ENCODE measurements around the gene KCNJ5. TPM values are rescaled to one million over a fixed set of nuclear protein-coding genes. Genes with fewer than 3 reads are reported as not detected.

KCNJ5 gene
- polyA plus RNA-seq, 1 donor (not counting 4 experiments of a cell fraction or from before 2014, with no cell fraction given), result 0.59 TPM

- dilution Hi-C loops (cut with MboI; ENCODE audit: extremely low pct_ligation_motif_present, low sequenced_read_pairs), result no loop called here
- FAIRE-seq (no peak), DNase-seq (ENCODE audit: low read depth, low spot score) (no peak)
- no peak overlapping the region for H3K27ac ChIP-seq (ENCODE audit: control insufficient read depth, insufficient read depth, low read length)
- TF ChIP-seq EZH2 (IDR thresholded peaks at IDR 0.05; ENCODE audit: low read length), result no peak
- TF ChIP-seq, protein P1, sequence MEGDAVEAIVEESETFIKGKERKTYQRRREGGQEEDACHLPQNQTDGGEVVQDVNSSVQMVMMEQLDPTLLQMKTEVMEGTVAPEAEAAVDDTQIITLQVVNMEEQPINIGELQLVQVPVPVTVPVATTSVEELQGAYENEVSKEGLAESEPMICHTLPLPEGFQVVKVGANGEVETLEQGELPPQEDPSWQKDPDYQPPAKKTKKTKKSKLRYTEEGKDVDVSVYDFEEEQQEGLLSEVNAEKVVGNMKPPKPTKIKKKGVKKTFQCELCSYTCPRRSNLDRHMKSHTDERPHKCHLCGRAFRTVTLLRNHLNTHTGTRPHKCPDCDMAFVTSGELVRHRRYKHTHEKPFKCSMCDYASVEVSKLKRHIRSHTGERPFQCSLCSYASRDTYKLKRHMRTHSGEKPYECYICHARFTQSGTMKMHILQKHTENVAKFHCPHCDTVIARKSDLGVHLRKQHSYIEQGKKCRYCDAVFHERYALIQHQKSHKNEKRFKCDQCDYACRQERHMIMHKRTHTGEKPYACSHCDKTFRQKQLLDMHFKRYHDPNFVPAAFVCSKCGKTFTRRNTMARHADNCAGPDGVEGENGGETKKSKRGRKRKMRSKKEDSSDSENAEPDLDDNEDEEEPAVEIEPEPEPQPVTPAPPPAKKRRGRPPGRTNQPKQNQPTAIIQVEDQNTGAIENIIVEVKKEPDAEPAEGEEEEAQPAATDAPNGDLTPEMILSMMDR (optimal IDR thresholded peaks at IDR 0.05 in 1 of 3, IDR thresholded peaks at IDR 0.05 in 1 of 3, conservative IDR thresholded peaks at IDR 0.05 in 1 of 3; ENCODE audit: extremely low read depth in 1 of 3, insufficient read depth in 2 of 3, low read length in 3 of 3), result no peak
- no peaks in the 10 kb centered on the region for H3K36me3 ChIP-seq (ENCODE audit: control insufficient read depth in 2 of 2, extremely low read depth in 1 of 2, insufficient read depth in 2 of 2, low read length in 2 of 2)
- H3K79me2 ChIP-seq (ENCODE audit: control insufficient read depth, insufficient read depth, low read length), result no peaks in the 10 kb centered on the region
- no peaks in the 10 kb centered on the region for H3K9me1 ChIP-seq (ENCODE audit: control insufficient read depth, extremely low read depth, insufficient read depth, low read length)
- no peak overlapping the region for H3K4me2 ChIP-seq (ENCODE audit: control insufficient read depth, extremely low read depth, insufficient read depth, low read depth, low read length)
- peaks cover 13% of the 10 kb centered on the region for H3K27me3 ChIP-seq (ENCODE audit: control insufficient read depth, extremely low read depth, insufficient read depth, low read length)
- no peaks in the 10 kb centered on the region for H4K20me1 ChIP-seq (ENCODE audit: control insufficient read depth, extremely low read depth, insufficient read depth, low read length)
- H3K4me1 ChIP-seq (ENCODE audit: control insufficient read depth, extremely low read depth, insufficient read depth, low read length), result peaks cover 20% of the 10 kb centered on the region
- H3K9me3 ChIP-seq (ENCODE audit: control insufficient read depth, low read depth, low read length), result no peaks in the 10 kb centered on the region
- no peak overlapping the region for H3K4me3 ChIP-seq (ENCODE audit: control insufficient read depth in 2 of 3, extremely low read depth in 1 of 3, insufficient read depth in 2 of 3, low read depth in 1 of 3, low read length in 3 of 3)
- no peak overlapping the region for H2AFZ ChIP-seq (ENCODE audit: control insufficient read depth, low read length)
- no peak overlapping the region for H3K9ac ChIP-seq (ENCODE audit: control insufficient read depth, extremely low read depth, insufficient read depth, low read length)
These were observed 3.1 kb downstream of the KCNJ5 start for GRCh38 chr11:128894286-128894681.

GRCh38 chr11:128894685-128895084, 3.5 kb downstream of the KCNJ5 start:
- H3K79me2 ChIP-seq (ENCODE audit: control insufficient read depth, insufficient read depth, low read length), result no peaks in the 10 kb centered on the region
- H3K9me3 ChIP-seq (ENCODE audit: control insufficient read depth, low read depth, low read length), result no peaks in the 10 kb centered on the region
- H3K4me3 ChIP-seq (ENCODE audit: control insufficient read depth in 2 of 3, extremely low read depth in 1 of 3, insufficient read depth in 2 of 3, low read depth in 1 of 3, low read length in 3 of 3), result no peak overlapping the region
- peaks cover 13% of the 10 kb centered on the region for H3K27me3 ChIP-seq (ENCODE audit: control insufficient read depth, extremely low read depth, insufficient read depth, low read length)
- TF ChIP-seq, protein P1 (optimal IDR thresholded peaks at IDR 0.05 in 1 of 3, IDR thresholded peaks at IDR 0.05 in 1 of 3, conservative IDR thresholded peaks at IDR 0.05 in 1 of 3; ENCODE audit: extremely low read depth in 1 of 3, insufficient read depth in 2 of 3, low read length in 3 of 3), result no peak
- no peak for TF ChIP-seq EZH2 (IDR thresholded peaks at IDR 0.05; ENCODE audit: low read length)
- FAIRE-seq (no peak), DNase-seq (ENCODE audit: low read depth, low spot score) (no peak)
- no peak overlapping the region for H2AFZ ChIP-seq (ENCODE audit: control insufficient read depth, low read length)
- H3K4me1 ChIP-seq (ENCODE audit: control insufficient read depth, extremely low read depth, insufficient read depth, low read length), result peaks cover 20% of the 10 kb centered on the region
- no peak overlapping the region for H3K9ac ChIP-seq (ENCODE audit: control insufficient read depth, extremely low read depth, insufficient read depth, low read length)
- no peaks in the 10 kb centered on the region for H3K36me3 ChIP-seq (ENCODE audit: control insufficient read depth in 2 of 2, extremely low read depth in 1 of 2, insufficient read depth in 2 of 2, low read length in 2 of 2)
- H3K9me1 ChIP-seq (ENCODE audit: control insufficient read depth, extremely low read depth, insufficient read depth, low read length), result no peaks in the 10 kb centered on the region
- dilution Hi-C loops (cut with MboI; ENCODE audit: extremely low pct_ligation_motif_present, low sequenced_read_pairs), result no loop called here
- H4K20me1 ChIP-seq (ENCODE audit: control insufficient read depth, extremely low read depth, insufficient read depth, low read length), result no peaks in the 10 kb centered on the region
- no peak overlapping the region for H3K27ac ChIP-seq (ENCODE audit: control insufficient read depth, insufficient read depth, low read length)
- no peak overlapping the region for H3K4me2 ChIP-seq (ENCODE audit: control insufficient read depth, extremely low read depth, insufficient read depth, low read depth, low read length)
